Nephron (organoid): Measurements from ENCODE around the gene PLA2G4D.

Source experiments
- H3K27ac Mint-ChIP-seq, 3 experiments: 2 replicates each; pipeline ENCODE4 v1.8.0; 2020; ENCODE audit warnings: mixed read lengths in 3 of 3, mild to moderate bottlenecking in 2 of 3, moderate library complexity in 1 of 3
- H3K27me3 Mint-ChIP-seq: 2 replicates; pipeline ENCODE4 v1.8.0; 2021; ENCODE audit warnings: low read depth, mild to moderate bottlenecking, moderate library complexity, mixed read lengths
- H3K36me3 Mint-ChIP-seq: 2 replicates; pipeline ENCODE4 v1.8.0; 2020; ENCODE audit warnings: low read depth, mixed read lengths
- H3K4me1 Mint-ChIP-seq: 2 replicates; pipeline ENCODE4 v1.8.0; 2020; ENCODE audit warnings: mixed read lengths
- H3K4me3 Mint-ChIP-seq, 3 experiments: 2 replicates each; pipeline ENCODE4 v1.8.0; 2020; ENCODE audit warnings: mild to moderate bottlenecking in 3 of 3, mixed read lengths in 3 of 3, moderate library complexity in 2 of 3
- H3K9me3 Mint-ChIP-seq: 2 replicates; pipeline ENCODE4 v1.8.0; 2020; ENCODE audit warnings: mixed read lengths
- CTCF ChIP-seq, 3 experiments: fragments of 200-600 bp; sonication (generic); IDR thresholded peaks; one replicate each; pipeline ENCODE4 v1.5.0; 2021; ENCODE audit warnings: antibody characterized with exemption in 3 of 3; ENCODE audit not compliant: unreplicated experiment in 3 of 3

PLA2G4D gene

GRCh38 chr15:42108189-42108588 is 13.8 kb upstream of the PLA2G4D start:
- TF ChIP-seq CTCF (IDR thresholded peaks at IDR 0.05; ENCODE audit: unreplicated experiment in 3 of 3) = no peak
- Mint-ChIP-seq H3K27ac (no peak overlapping the region), H3K4me3 (no peak overlapping the region), H3K36me3 (no peaks in the 10 kb centered on the region), H3K27me3 (no peaks in the 10 kb centered on the region), H3K4me1 (peaks cover 3% of the 10 kb centered on the region), H3K9me3 (peaks cover 12% of the 10 kb centered on the region)

GRCh38 chr15:42107473-42107872 is 13.1 kb upstream of the PLA2G4D start:
- no peak overlapping the region for H3K4me3 Mint-ChIP-seq
- H3K4me1 Mint-ChIP-seq = peaks cover 3% of the 10 kb centered on the region
- no peaks in the 10 kb centered on the region for H3K36me3 Mint-ChIP-seq
- H3K27ac Mint-ChIP-seq = no peak overlapping the region
- no peaks in the 10 kb centered on the region for H3K27me3 Mint-ChIP-seq
- TF ChIP-seq CTCF (IDR thresholded peaks at IDR 0.05; ENCODE audit: unreplicated experiment in 3 of 3) = no peak
- peaks cover 10% of the 10 kb centered on the region for H3K9me3 Mint-ChIP-seq

GRCh38 chr15:42106288-42106687 is 11.9 kb upstream of the PLA2G4D start:
- H3K27ac Mint-ChIP-seq = no peak overlapping the region
- H3K4me1 Mint-ChIP-seq = peaks cover 3% of the 10 kb centered on the region
- no peak for TF ChIP-seq CTCF (IDR thresholded peaks at IDR 0.05; ENCODE audit: unreplicated experiment in 3 of 3)
- H3K9me3 Mint-ChIP-seq = peaks cover 8% of the 10 kb centered on the region
- H3K36me3 Mint-ChIP-seq = no peaks in the 10 kb centered on the region
- no peaks in the 10 kb centered on the region for H3K27me3 Mint-ChIP-seq
- H3K4me3 Mint-ChIP-seq = no peak overlapping the region

DNA sequence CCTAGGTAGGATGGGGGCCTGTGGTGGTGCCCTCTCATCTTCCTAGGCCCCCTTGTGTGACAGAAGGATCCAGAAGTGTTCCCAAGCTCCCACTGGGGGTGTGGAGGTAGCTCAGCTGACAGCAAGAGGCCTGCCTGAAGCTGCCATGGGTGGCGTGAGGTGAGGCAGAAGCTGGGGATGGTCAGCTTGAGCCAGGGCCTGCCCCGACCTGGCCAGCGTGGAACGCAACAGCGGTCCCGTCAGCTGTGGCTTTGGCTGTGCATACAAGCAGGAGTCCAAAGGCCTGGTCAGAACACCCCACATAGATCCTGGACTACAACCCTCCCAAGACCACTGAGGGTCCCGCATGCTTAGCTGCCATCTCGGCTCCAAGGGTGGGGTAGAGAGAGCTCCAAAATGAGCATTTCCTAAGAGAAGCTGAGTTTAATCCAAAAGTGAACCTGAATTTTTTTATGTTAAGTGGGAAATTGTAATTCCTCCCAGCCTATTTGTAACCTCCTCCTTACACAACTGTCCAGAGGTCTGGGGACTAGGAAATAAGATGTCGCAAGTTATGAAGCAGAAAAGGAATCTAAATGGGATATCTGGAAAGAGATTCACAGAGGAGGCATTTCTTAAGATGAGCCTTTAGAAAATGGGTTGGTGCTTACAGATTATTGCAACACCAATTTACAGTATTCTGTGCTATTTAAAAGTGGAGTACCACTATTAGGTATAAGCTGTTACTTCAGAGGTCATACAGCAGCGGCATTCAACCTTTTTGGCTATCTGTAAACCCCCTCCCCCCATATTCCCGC is 9.9 kb upstream of the PLA2G4D start:
- H3K4me1 Mint-ChIP-seq = peaks cover 3% of the 10 kb centered on the region
- no peak overlapping the region for H3K4me3 Mint-ChIP-seq
- no peak for TF ChIP-seq CTCF (IDR thresholded peaks at IDR 0.05; ENCODE audit: unreplicated experiment in 3 of 3)
- no peaks in the 10 kb centered on the region for H3K36me3 Mint-ChIP-seq
- no peaks in the 10 kb centered on the region for H3K27me3 Mint-ChIP-seq
- H3K9me3 Mint-ChIP-seq = peaks cover 5% of the 10 kb centered on the region
- H3K27ac Mint-ChIP-seq = no peak overlapping the region

GRCh38 chr15:42102646-42103235 is 8.4 kb upstream of the PLA2G4D start:
- no peak for TF ChIP-seq CTCF (IDR thresholded peaks at IDR 0.05; ENCODE audit: unreplicated experiment in 3 of 3)
- H3K9me3 Mint-ChIP-seq = no peaks in the 10 kb centered on the region
- H3K27ac Mint-ChIP-seq = no peak overlapping the region
- no peak overlapping the region for H3K4me3 Mint-ChIP-seq
- H3K4me1 Mint-ChIP-seq = peaks cover 3% of the 10 kb centered on the region
- no peaks in the 10 kb centered on the region for H3K27me3 Mint-ChIP-seq
- no peaks in the 10 kb centered on the region for H3K36me3 Mint-ChIP-seq

DNA sequence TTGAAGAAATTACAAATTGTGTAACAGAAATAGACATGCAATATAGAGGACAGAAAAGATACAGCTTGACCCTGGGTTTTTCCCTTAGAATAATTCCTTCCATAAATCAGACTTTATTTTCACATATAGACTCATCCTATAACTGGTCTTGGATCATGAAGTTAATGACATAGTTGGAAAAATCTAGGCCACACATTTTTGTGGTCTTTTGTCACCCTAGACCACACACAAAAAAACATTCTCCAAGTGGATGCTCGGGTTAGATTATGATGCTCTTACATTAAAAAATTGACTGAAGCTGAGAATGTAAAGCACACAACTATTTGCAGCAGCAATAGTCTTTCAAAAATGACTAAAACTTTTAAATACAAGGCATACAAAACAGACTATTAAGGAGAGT is 7.5 kb upstream of the PLA2G4D start:
- Mint-ChIP-seq H3K27ac (no peak overlapping the region), H3K27me3 (peaks cover 4% of the 10 kb centered on the region), H3K4me1 (no peaks in the 10 kb centered on the region), H3K36me3 (no peaks in the 10 kb centered on the region), H3K9me3 (no peaks in the 10 kb centered on the region), H3K4me3 (no peak overlapping the region)
- TF ChIP-seq CTCF (IDR thresholded peaks at IDR 0.05; ENCODE audit: unreplicated experiment in 3 of 3) = no peak
